Lung (tissue), 12 donors: ENCODE results near the gene CTAGE9. TPM values are rescaled to one million over a fixed set of nuclear protein-coding genes. Genes with fewer than 3 reads are reported as not detected.

Experiments used
- ATAC-seq: fragments of 200-7000 bp; cut with Tn5 transposase; one replicate; pipeline ENCODE4 v1.9.1; 2020; ENCODE audit warnings: moderate number of reproducible peaks; ENCODE audit not compliant: insufficient read depth, low FRiP score
- DNase-seq, 3 donors: peaks; one replicate each; pipeline ENCODE4 v3.0.0-alpha.2; 2013 to 2017
- H3K27ac ChIP-seq, 2 donors: one replicate each; pipeline ENCODE4 v1.5.1; 2013; ENCODE audit warnings: mild to moderate bottlenecking in 2 of 2, moderate library complexity in 2 of 2, control low read depth in 1 of 2, inconsistent platforms in 1 of 2, low read depth in 1 of 2, low read length in 1 of 2
- H3K27me3 ChIP-seq, 3 donors: one replicate each; pipeline ENCODE4 v1.5.1; 2013; ENCODE audit warnings: low read length in 2 of 3; ENCODE audit not compliant: control insufficient read depth in 3 of 3, insufficient read depth in 3 of 3
- H3K36me3 ChIP-seq, 4 donors: one replicate each; pipeline ENCODE4 v1.5.1; 2013; ENCODE audit warnings: low read length in 4 of 4, mild to moderate bottlenecking in 1 of 4, moderate library complexity in 1 of 4; ENCODE audit not compliant: control insufficient read depth in 4 of 4, insufficient read depth in 4 of 4
- H3K4me1 ChIP-seq, 5 donors: one replicate each; pipeline ENCODE4 v1.5.1; 2013; ENCODE audit warnings: low read length in 5 of 5, mild to moderate bottlenecking in 2 of 5, moderate library complexity in 1 of 5; ENCODE audit not compliant: control insufficient read depth in 5 of 5, insufficient read depth in 5 of 5
- H3K4me3 ChIP-seq: one replicate; pipeline ENCODE4 v1.5.1; 2013; ENCODE audit warnings: mild to moderate bottlenecking, control low read depth, moderate library complexity
- H3K9ac ChIP-seq, 2 donors: one replicate each; pipeline ENCODE4 v1.5.1; 2013; ENCODE audit warnings: low read length in 2 of 2, control low read depth in 1 of 2; ENCODE audit not compliant: insufficient read depth in 1 of 2
- H3K9me3 ChIP-seq, 4 donors: one replicate each; pipeline ENCODE4 v1.5.1; 2013; ENCODE audit warnings: low read length in 3 of 4, mild to moderate bottlenecking in 1 of 4, moderate library complexity in 1 of 4; ENCODE audit not compliant: control insufficient read depth in 4 of 4, insufficient read depth in 3 of 4
- CTCF ChIP-seq: IDR thresholded peaks from 2 replicates; pipeline ENCODE4 v1.5.1; 2012; ENCODE audit warnings: mild to moderate bottlenecking; ENCODE audit errors: control extremely low read depth, extremely low read depth
- WGBS, 2 donors: extraction: QIAGEN DNeasy Blood & Tissue Kit; methylation state at CpG; one replicate each; pipeline ENCODE4 v1.1.7; 2013; 5-methylcytosine and 5-hydroxymethylcytosine counted together
- polyA plus RNA-seq, 2 donors: library from polyadenylated mRNA; stranded (reverse); fragments of 200-250 nt; gene quantifications; one replicate each; pipeline ENCODE4 v1.2.1, GENCODE V29; 2013
- total RNA-seq, 2 donors: library from RNA; depleted of rRNA in 1 of 2; stranded (reverse); fragments of >200 nt in 1 of 2; gene quantifications; one replicate each; pipeline ENCODE4 v1.2.1, GENCODE V29; 2014 to 2021
- donor health status: control.
- donor health status: control.
- donor health status: Bipolar disorder and iron deficiency.
- donor health status: healthy.
- donor health status: DM: yes; HTN: yes; CAD: no.

CTAGE9 gene
- total and polyA plus RNA-seq, 4 donors: not detected

GRCh38 chr6:131741688-131742393 is 31.0 kb upstream of the CTAGE9 start:
- no peaks in the 10 kb centered on the region for H3K36me3 ChIP-seq
- H3K27me3 ChIP-seq: no peaks in the 10 kb centered on the region
- ATAC-seq: no peak
- H3K27ac ChIP-seq: no peak overlapping the region
- H3K4me3 ChIP-seq: no peak overlapping the region
- WGBS, 2 donors: 20 to 42% methylated on average over 3 of the region's 3 CpGs
- DNase-seq: no peak
- no peaks in the 10 kb centered on the region for H3K4me1 ChIP-seq
- H3K9me3 ChIP-seq: no peaks in the 10 kb centered on the region
- no peak for TF ChIP-seq CTCF
- no peak overlapping the region for H3K9ac ChIP-seq

- H3K27me3 ChIP-seq: no peaks in the 10 kb centered on the region
- H3K9ac ChIP-seq: no peak overlapping the region
- H3K4me3 ChIP-seq: no peak overlapping the region
- 90 to 92% methylated on average over 4 of the region's 4 CpGs for WGBS, 2 donors
- no peaks in the 10 kb centered on the region for H3K9me3 ChIP-seq
- H3K36me3 ChIP-seq: no peaks in the 10 kb centered on the region
- H3K27ac ChIP-seq: no peak overlapping the region
- ATAC-seq: no peak
- no peak for DNase-seq
- TF ChIP-seq CTCF: no peak
- no peaks in the 10 kb centered on the region for H3K4me1 ChIP-seq
These were observed 29.3 kb upstream of the CTAGE9 start for GRCh38 chr6:131740161-131740560.

DNA sequence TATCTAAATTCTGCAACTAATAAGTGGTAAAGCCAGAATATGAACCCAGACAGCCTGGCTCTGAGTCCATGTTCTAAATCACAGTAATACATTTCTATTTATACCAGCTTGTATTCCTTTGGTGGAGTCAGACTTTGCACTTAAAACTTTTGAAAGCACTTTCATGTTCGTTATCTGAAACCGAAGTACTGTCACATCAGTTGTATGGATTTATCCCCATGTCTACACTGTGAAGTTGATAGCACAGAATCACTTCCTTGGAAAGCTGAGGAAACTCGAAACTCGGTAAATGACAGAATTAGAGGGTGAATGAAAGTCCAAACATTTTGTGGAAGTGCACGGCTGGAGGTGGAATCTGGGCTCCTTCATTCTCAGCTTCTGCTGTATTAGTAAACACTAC is 28.3 kb upstream of the CTAGE9 start:
- no peaks in the 10 kb centered on the region for H3K36me3 ChIP-seq
- no peak for ATAC-seq
- H3K4me3 ChIP-seq: no peak overlapping the region
- H3K27ac ChIP-seq: no peak overlapping the region
- no peaks in the 10 kb centered on the region for H3K4me1 ChIP-seq
- DNase-seq: no peak
- H3K9me3 ChIP-seq: no peaks in the 10 kb centered on the region
- WGBS, 2 donors: 88 to 93% methylated on average over 5 of the region's 5 CpGs
- no peak for TF ChIP-seq CTCF
- H3K9ac ChIP-seq: no peak overlapping the region
- H3K27me3 ChIP-seq: no peaks in the 10 kb centered on the region

DNA sequence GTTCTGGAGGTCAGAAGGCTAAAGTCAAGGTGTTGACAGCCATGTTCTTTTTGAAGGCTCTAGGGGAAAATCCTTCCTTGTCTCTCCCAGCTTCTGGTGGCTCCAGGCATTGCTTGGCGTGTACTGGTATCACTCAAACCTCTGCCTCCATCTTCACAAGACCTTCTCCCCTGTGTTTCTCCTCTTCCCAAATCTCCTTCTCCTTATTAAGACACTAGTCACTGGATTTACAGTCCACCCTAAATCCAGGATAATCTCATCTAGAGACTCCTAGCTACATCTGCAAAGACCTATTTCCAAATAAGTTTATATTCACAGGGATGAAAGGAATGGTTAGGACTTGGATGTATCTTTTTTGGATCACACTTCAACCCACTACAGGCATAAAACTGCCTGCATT is 26.0 kb upstream of the CTAGE9 start:
- no peak overlapping the region for H3K27ac ChIP-seq
- no peak for TF ChIP-seq CTCF
- H3K4me3 ChIP-seq: no peak overlapping the region
- no peaks in the 10 kb centered on the region for H3K36me3 ChIP-seq
- no peaks in the 10 kb centered on the region for H3K27me3 ChIP-seq
- H3K9me3 ChIP-seq: no peaks in the 10 kb centered on the region
- ATAC-seq (no peak), DNase-seq (no peak)
- no peaks in the 10 kb centered on the region for H3K4me1 ChIP-seq
- H3K9ac ChIP-seq: no peak overlapping the region
- WGBS, 2 donors: 95 to 96% methylated on average over 1 of the region's 1 CpG
